ENCODE measurements around the gene YRDC.

Gene YRDC, protein sequence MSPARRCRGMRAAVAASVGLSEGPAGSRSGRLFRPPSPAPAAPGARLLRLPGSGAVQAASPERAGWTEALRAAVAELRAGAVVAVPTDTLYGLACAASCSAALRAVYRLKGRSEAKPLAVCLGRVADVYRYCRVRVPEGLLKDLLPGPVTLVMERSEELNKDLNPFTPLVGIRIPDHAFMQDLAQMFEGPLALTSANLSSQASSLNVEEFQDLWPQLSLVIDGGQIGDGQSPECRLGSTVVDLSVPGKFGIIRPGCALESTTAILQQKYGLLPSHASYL

DNA sequence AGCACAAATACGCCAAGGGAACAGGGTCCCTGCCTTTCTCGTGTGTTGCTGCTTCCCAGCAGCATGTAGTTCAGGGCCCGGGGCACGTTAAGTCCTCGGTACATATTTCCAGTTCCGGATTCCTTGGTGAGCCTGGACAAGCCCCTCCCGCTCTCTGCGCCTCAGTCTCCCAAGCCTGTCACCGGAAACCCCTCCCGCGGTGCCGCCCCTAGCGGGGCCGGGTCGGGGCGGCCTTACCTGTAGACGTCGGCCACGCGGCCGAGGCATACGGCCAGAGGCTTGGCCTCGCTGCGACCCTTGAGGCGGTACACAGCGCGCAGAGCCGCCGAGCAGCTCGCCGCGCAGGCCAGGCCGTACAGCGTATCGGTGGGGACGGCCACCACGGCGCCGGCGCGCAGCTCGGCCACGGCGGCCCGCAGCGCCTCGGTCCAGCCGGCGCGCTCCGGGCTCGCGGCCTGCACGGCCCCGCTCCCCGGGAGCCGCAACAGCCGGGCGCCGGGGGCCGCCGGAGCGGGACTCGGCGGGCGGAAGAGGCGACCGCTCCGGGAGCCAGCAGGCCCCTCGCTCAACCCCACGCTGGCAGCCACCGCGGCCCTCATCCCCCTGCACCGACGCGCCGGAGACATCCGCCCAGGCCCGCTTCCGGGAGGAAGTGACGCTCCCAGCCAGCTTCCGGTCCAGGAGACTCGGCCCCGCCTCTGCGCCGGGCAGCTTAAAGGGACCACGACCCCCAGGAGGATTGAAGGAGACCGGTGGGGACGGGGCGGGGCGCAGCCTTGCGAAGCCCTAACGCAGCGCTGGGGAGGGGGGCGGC is at the start of gene YRDC, which contains the start of gene C1orf122:
Gene YRDC, minus strand, starts transcription at position 654 of the 814 bp plus-strand sequence. Its CDS starts 28 bp downstream, at position 626.
Gene C1orf122, plus strand, starts transcription at position 236 of the 814 bp plus-strand sequence. CDS start 615 bp downstream, outside the sequence.
- DNase-seq (ENCODE audit: low read depth in 1 of 2, low spot score in 1 of 2), result peak; percentile 86 to 90

DNA sequence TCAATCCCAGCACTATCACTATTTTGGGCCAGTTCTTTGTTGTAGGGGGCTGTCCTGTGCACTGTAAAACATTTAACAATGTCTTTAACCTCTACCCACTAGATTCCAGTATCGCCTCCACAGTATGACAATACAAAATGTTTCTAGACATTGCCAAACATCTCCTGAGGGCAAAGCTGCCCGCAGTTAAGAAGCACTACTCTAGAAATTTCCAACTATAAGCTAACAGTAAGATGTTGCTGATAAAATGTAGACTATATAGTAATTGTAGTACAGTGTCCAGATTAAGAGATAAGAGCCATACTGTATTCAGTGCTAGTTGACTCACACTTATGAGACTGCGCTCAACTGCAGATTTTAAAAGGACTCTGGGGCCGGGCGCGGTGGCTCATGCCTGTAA is 46.4 kb upstream of the YRDC start:
- DNase-seq (ENCODE audit: low read depth in 1 of 2, low spot score in 1 of 2), result no peak

DNA sequence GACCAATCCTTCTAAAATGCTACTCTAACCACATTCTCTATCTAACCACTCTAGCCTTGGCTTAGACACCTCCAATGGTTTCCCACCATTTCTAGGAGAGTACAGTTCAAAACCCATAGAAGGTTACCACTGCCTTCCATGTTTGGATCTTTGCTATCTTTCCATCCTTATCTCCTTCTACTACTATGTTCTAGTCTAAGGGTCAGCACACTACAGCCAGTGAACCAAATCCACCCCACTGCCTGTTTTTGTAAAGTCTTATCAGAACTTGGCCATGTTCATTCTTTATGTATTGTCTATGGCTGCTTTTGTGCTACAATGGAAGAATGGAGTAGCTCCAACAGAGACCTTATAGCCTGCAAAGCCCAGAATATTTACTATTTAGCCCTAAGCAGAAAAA is 45.1 kb upstream of the YRDC start:
- no peak for DNase-seq (ENCODE audit: low read depth in 1 of 2, low spot score in 1 of 2)

DNA sequence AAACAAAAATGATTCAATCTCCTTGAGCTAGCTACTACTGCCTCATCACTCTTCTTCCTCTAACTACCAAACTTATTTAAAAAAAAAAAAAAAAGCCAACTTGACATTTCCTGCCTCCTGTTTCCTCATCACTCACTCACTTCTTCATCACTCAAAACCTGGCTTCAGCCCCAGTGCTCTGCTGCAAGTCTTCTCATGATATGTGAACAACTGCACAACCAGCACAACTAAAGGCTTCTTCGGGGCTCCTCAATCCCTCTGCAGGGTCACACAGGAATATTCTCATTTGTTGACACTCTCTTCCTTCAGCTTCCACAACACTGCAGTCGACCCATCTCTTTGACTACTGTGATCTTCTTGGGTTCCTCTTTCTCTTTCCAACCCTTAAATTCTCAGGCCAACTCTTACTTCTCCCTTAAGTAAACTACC is 43.8 kb upstream of the YRDC start:
- DNase-seq (ENCODE audit: low read depth in 1 of 2, low spot score in 1 of 2), result no peak

DNA sequence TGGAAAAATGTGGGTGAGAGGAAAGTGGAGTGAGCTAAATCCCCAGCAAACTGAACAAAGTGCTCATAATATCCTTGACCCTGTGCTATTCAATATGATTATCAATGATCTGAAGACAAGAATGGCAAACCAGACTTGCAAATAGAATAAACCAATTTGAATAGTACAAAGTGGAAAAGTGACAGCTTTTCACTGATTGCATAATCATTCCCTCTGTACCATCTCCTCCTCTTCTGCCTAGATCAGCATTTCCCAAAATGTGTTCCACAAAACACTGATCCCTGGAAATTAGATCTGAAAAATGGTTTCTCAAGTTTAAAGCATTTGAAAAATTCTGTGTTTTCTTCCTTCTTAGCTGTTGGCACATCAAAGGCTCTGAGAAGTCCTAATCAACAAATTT is 43.3 kb upstream of the YRDC start:
- DNase-seq (ENCODE audit: low read depth in 1 of 2, low spot score in 1 of 2), result no peak

DNA sequence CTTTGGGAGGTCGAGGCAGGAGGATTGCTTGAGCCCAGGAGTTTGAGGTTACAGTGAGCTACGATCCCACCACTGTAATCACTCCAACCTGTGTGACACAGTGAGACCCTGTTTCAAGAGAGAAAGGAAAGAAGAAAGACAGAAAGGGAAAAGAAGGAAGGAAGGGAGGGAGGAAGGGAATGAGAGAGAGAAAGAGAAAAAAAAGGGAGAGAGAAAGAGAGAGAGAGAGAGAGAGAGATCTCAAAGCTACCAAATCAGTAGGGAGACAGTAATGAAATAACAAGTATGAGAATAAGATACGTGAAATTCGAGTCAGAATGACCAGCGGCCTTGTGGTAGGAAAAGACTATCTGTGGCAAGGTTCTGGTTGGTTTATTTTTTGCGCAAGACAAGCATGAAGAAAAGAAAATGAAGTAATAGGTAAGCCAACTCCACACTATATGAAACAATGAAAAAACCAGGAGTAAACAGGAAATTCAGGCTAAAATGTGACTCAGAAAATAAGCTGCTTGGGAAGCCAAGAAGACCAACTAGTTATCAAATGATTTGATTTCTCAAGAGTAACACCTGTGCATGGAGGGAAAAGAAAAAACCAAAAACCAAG is 42.4 kb upstream of the YRDC start:
- no peak for DNase-seq (ENCODE audit: low read depth in 1 of 2, low spot score in 1 of 2)

DNA sequence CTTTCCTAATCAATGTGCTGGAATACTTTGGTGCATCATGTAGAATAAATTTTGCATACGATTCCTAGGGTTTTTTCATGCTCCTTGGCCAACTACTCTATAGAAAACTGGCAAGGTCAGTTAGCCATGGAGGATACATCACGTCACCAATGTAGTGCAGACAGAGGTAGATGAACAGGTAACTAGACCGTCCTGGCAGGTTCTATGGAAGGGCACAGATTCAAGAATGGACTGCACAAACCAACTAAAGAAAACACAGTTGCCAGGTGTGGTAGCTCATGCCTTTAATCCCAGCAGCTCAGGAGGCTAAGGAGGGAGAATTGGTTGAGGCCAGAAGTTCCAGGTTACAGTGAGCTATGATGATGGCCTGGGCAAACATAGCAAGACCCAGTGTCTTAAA is 41.5 kb upstream of the YRDC start:
- no peak for DNase-seq (ENCODE audit: low read depth in 1 of 2, low spot score in 1 of 2)

DNA sequence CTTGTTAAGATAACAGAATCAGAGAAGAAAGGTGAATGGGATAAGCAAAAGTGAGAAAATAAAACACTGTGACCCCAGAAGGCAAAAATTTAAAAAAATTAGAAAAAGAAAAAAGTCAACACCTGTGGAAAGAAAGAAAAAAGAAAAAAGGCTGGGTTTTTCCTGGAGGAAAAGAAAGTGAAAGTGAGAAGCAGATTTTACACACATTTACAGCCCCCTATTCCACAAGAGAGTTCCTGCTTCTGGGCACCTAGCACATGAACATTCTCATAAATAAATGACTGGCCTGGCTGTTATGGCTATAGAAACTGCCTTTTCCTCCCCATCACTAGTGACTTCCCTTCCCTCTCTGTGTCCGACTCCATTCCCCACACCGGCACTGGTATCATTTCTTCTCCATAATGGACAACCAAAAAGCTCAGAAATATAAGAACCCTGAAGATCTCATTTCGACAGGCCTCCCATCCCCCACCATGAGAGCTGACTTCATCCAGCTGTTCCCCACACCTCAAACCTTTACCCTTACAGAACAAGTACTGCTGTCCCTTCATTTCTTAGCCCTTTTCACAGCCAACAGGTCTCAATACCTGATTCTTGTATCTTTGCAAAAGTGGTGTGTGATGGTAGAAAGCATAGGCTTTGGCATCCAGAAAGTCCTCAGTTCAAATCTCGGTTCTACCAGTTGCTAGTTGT is 38.8 kb upstream of the YRDC start:
- DNase-seq (ENCODE audit: low read depth in 1 of 2, low spot score in 1 of 2), result no peak

DNA sequence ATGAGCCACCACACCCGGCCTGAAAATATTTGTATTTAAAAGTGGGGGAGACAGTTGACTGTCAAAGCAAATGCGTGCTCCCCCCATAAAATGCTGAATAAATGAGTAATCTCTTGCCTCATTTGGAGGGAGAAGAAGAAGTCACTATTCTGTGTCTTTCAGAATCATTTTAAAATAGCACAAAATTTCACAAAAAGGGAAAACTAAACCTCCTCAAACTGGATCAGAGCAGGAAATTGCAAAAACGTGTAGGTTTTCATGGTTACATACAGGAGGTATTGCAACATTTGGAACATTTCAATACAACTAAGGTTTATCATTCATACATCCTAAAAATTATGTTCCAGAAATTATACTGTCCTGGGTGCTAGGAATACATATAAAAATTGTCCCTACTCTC is 37.8 kb upstream of the YRDC start:
- no peak for DNase-seq (ENCODE audit: low read depth in 1 of 2, low spot score in 1 of 2)

DNA sequence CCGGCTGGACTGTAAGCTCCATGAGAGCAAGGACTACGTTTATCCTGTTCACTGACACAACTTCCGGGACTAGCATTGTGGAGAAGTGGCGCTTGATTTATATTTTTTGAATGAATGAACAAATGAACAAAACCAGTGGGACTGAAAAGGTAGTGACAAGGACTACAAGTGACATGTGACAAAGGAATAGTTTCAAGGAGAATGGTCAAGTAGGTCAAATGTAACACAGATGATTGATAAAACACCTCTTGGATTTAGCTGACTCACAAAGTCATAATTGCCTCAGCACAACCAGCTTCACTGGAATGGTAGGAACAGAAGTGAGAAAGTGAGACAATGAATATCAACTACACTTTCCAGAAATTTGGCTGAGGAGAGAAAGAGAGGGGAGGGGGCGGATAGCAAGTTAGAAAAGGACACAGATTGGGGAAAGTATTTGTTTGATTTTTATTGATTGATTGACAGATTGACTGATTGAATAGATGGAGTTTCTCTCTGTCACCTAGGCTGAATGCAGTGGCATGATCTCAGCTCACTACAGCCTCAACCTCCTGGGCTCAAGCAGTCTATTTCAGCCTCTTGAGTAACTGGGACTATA is 37.1 kb upstream of the YRDC start:
- DNase-seq (ENCODE audit: low read depth in 1 of 2, low spot score in 1 of 2), result no peak

DNA sequence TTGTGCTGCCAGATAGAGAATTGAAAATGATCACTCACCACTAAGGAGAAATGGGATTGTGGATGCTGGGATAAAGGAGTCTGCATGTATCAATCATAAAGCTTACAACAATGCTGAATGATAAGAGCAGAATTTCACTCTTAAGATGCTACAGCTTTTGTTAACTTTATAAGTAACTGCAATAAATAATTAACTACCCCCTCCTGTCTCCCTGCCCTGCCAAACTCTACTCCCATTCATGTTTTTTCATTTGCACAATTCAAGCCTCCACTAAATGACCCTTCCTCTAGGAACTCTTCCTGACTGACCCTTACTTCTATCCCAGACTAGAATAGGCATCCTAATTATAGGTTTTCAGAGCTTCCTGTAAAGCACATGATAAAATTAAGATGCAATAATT is 36.5 kb upstream of the YRDC start:
- no peak for DNase-seq (ENCODE audit: low read depth in 1 of 2, low spot score in 1 of 2)

DNA sequence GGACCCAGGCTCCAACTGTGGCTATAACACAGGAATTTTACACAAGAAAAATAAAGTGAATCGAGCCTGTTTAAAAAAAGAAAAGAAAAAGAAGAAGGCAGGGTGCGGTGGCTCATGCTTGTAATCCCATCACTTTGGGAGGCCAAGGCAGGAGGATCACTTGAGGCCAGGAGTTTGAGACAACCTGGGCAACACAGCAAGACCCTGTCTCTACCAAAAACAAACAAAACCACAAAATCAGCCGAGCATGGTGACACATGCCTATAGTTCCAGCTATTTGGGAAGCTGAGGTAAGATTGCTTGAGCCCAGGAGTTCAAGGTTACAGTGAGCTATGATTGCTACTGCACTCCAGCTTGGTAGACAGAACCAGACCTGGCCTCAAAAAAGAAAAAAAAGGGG is 33.6 kb upstream of the YRDC start:
- no peak for DNase-seq (ENCODE audit: low read depth in 1 of 2, low spot score in 1 of 2)

DNA sequence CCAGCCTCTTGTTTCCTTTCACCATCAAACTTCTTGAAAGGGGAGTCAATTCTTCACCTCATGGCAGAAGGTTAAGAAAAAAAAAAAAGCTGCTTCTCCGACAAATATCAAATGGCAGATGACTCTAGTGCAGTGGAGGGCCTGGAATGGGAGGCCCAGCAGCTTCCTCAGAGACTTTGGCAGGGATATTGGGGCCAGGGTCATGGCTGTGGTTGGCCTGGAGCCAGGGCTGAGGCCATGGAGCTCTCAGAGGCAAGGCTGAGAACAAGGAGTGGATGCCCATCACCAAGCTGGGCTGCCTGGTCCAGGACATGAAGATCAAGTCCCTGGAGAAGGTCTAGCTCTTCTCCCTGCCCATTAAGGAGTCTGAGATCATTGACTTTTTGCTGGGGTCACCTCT is 32.7 kb upstream of the YRDC start:
- no peak for DNase-seq (ENCODE audit: low read depth in 1 of 2, low spot score in 1 of 2)

DNA sequence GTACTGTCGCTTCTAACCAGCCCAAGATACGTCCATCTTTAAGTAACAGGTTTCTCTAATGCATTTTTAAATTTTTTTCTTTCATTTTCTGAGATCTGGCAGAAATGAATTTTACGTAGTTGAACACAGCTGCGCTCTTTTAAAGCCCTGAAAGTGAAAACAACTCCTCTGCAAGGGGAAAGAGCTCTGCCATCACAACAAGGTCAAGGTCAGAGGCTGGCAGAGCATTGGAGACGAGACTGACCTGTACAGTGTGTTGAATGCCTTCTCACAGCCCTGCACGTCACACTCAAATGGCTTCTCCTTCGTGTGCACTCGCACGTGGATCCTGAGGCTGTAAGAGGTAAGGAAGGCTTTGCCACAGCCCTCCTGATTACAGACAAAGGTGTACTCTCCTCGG is 31.7 kb upstream of the YRDC start:
- DNase-seq (ENCODE audit: low read depth in 1 of 2, low spot score in 1 of 2), result no peak

DNA sequence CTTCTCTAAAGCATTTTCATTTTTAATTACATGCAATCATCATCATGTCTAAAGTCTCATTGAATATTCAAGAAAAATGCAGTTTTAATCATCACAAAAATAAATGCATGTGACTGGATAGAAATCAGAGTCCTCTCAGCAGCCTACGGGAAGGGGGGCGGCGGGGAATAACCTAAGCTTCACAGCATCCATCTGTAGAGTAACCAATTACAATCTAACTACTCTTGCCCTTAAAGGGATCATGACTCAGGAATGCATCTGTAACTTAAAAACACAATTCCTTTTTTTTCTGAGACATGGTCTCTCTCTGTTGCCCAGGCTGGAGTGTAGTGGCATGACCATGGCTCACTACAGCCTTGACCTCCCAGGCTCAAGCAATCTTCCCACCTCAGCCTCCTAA is 28.8 kb upstream of the YRDC start:
- no peak for DNase-seq (ENCODE audit: low read depth in 1 of 2, low spot score in 1 of 2)

DNA sequence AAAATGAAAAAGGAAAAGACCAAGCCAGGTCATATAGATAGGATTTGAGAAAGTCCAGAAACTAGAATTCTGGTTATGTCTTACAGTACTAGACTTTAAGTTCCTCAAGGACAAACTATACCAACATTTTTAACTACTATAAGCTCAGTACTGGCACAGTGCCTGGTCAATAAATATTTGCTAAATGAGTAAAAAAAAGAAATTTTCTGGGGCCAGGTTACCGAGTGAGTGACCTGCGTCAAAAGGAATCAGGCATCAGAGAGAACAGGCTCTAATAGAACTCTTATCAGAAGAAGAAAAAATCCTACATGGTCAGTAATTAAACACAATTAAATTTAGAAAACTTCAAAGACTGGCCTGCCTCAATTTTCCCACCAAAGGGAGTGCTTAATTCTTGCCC is 23.8 kb upstream of the YRDC start:
- no peak for DNase-seq (ENCODE audit: low read depth in 1 of 2, low spot score in 1 of 2)

DNA sequence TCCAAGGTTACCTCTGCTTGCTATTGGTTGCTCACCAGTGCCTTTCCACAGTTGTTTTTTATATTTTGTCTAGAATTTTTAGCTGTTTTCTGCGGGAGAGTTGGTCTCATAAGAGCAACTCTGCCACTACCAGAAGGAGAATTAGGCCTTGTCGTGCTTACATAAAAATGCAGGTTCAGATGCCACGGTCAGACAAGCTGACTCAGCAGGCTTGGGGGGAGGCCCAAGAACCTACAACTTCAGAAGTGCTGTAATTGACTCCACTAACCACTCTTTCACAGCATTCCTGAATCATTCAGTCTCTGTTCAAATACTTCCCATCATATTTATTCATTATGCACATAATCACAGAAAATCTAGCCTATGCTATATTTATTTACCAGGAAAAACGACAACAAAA is 23.1 kb upstream of the YRDC start:
- DNase-seq (ENCODE audit: low read depth in 1 of 2, low spot score in 1 of 2), result no peak

DNA sequence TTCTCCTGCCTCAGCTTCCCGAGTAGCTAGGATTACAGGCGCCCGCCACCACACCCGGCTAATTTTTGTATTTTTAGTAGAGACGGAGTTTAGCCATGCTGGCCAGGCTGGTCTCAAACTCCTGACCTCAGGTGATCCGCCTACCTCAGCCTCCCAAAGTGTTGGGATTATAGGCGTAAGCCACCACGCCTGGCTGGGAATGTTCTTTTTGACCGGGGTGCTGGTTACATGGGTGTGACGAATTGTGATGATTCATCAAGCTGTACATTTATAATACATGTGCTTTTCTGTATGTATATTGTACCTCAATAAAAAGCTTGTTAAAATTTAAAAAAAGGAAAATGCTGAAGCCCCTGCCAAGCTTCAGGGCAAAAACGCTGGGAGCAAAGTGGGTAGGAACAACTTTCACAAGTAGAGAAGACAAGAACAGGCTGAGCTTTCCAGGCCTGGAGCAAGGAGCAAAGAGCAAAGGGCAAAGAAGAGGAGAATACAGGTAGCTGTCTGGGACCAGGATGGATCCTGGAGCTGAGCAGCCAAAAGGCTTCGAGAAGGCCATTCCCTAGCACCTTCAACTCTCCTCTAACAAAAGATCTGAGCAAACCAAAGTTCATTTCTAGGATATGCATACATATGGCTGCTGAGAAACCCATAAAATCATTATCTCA is 20.5 kb upstream of the YRDC start:
- DNase-seq (ENCODE audit: low read depth in 1 of 2, low spot score in 1 of 2), result no peak

DNA sequence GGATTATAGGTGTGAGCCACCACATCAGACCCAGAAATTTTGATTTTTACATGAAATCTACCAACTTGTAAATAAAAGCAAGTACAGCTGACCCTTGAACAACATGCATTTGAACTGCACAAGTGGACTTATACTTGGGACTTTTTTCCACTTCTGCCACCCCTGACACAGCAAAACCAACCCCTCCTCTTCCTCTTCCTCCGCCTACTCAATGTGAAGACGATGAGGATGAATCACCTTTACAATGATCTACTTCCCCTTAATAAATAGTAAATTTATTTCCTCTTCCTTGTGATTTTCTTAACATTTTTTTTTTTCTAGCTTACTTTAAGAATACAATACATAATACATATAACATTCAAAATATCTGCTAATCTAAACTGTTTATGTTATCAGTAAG is 17.5 kb upstream of the YRDC start:
- no peak for DNase-seq (ENCODE audit: low read depth in 1 of 2, low spot score in 1 of 2)

DNA sequence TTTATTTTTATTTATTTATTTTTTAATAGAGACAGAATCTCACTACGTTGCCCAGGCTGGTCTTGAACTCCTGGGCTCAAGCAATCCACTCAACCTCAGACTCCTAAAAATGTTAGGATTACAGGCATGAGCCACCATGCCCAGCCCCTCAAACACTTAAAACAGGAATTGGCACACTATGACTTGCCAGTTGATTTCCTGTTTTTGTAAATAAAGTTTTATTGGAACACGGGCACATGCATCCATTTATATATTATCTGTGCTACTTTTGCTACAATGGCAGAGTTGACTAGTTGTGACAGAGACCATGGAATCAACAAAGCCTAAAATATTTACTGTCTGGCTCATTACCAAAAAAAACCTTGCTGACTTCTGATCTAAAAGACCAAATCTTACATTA is 16.0 kb upstream of the YRDC start:
- no peak for DNase-seq (ENCODE audit: low read depth in 1 of 2, low spot score in 1 of 2)

Data from activated CD4-positive, alpha-beta T cell treated with anti-CD3 and anti-CD28 coated beads, Interleukin-2, amount 50 U/mL, for 24 hours (primary cell).